HepG2 (cell line): ENCODE measurements around the gene GRIK1. TPM values are rescaled to one million over a fixed set of nuclear protein-coding genes. Genes with fewer than 3 reads are reported as not detected.

Experiments used
- EED ChIP-seq: sonication (generic); formaldehyde crosslinking; IDR thresholded peaks from 2 replicates; pipeline ENCODE4 v1.5.0; 2020; ENCODE audit warnings: mild to moderate bottlenecking, missing genetic modification reagents
- KIAA2018 ChIP-seq: sonication (generic); formaldehyde crosslinking; IDR thresholded peaks from 2 replicates; pipeline ENCODE4 v1.5.0; 2020; ENCODE audit warnings: mild to moderate bottlenecking, missing genetic modification reagents, borderline replicate concordance
- MAF1 ChIP-seq: sonication (generic); formaldehyde crosslinking; IDR thresholded peaks from 2 replicates; pipeline ENCODE4 v1.5.0; 2020; ENCODE audit warnings: missing genetic modification reagents, borderline replicate concordance
- PTBP1 ChIP-seq: fragments of 200-400 bp; formaldehyde crosslinking; IDR thresholded peaks from 2 replicates; pipeline ENCODE4 v1.6.1; 2018; ENCODE audit warnings: low read length, low read depth; ENCODE audit not compliant: poor library complexity, severe bottlenecking
- THYN1 ChIP-seq: sonication (generic); formaldehyde crosslinking; IDR thresholded peaks from 2 replicates; pipeline ENCODE4 v1.8.1; 2023; ENCODE audit warnings: low read depth, mild to moderate bottlenecking, moderate library complexity, missing genetic modification reagents, borderline replicate concordance
- ZBTB7B ChIP-seq: sonication (generic); formaldehyde crosslinking; IDR thresholded peaks from 2 replicates; pipeline ENCODE4 v1.4.0; 2020; ENCODE audit warnings: missing genetic modification reagents
- ZNF672 ChIP-seq: sonication (generic); formaldehyde crosslinking; IDR thresholded peaks from 2 replicates; pipeline ENCODE4 v1.8.1; 2022; ENCODE audit warnings: missing genetic modification reagents
- polyA plus RNA-seq, 8 experiments: library from polyadenylated mRNA; depleted of rRNA in 3 of 8; stranded (reverse) in 7 of 8; unstranded in 1 of 8; fragments of >200 nt; fragmentation: Illumina TruSeq in 4 of 8; extraction: Trizol in 4 of 8; gene quantifications; 2 replicates each; pipeline versions ENCODE4 v1.2.1 to v1.2.3, GENCODE V29; 2011 to 2016; ENCODE audit warnings: low read depth in 4 of 8, missing spikeins in 1 of 8, mixed read lengths in 1 of 8; ENCODE audit not compliant: insufficient read depth in 1 of 8
- total RNA-seq, 5 experiments: library from RNA; depleted of rRNA; stranded (reverse); fragments of >200 nt; fragmentation: Illumina TruSeq; extraction: Trizol; gene quantifications; 2 replicates each; pipeline ENCODE4 v1.2.3, GENCODE V29; 2016; ENCODE audit warnings: low read depth in 1 of 5
- TF ChIP-seq, protein P1 (sequence below): sonication (generic); formaldehyde crosslinking; IDR thresholded peaks from 2 replicates; pipeline ENCODE4 v1.4.0; 2020; ENCODE audit warnings: mild to moderate bottlenecking, missing genetic modification reagents, borderline replicate concordance
- TF ChIP-seq, protein P2 (sequence below): sonication (generic); formaldehyde crosslinking; conservative IDR thresholded peaks from 2 replicates; pipeline ENCODE4 v1.5.0; 2020; ENCODE audit warnings: missing genetic modification reagents

The GRIK1 gene
- total and polyA plus RNA-seq, 2 of the 13 experiments (the other 11 are each of a cell fraction or from before 2014, with no cell fraction given): not detected

GRCh38 chr21:29523646-29524045 is 416.1 kb downstream of the GRIK1 start (continued):
- TF ChIP-seq KIAA2018 (CRISPR knock-in tag) (no peak), PTBP1 (no peak), EED (CRISPR knock-in tag) (no peak), MAF1 (no peak), ZNF672 (CRISPR knock-in tag) (no peak), THYN1 (CRISPR knock-in tag) (no peak), ZBTB7B (CRISPR knock-in tag) (no peak)
- TF ChIP-seq, protein P1, sequence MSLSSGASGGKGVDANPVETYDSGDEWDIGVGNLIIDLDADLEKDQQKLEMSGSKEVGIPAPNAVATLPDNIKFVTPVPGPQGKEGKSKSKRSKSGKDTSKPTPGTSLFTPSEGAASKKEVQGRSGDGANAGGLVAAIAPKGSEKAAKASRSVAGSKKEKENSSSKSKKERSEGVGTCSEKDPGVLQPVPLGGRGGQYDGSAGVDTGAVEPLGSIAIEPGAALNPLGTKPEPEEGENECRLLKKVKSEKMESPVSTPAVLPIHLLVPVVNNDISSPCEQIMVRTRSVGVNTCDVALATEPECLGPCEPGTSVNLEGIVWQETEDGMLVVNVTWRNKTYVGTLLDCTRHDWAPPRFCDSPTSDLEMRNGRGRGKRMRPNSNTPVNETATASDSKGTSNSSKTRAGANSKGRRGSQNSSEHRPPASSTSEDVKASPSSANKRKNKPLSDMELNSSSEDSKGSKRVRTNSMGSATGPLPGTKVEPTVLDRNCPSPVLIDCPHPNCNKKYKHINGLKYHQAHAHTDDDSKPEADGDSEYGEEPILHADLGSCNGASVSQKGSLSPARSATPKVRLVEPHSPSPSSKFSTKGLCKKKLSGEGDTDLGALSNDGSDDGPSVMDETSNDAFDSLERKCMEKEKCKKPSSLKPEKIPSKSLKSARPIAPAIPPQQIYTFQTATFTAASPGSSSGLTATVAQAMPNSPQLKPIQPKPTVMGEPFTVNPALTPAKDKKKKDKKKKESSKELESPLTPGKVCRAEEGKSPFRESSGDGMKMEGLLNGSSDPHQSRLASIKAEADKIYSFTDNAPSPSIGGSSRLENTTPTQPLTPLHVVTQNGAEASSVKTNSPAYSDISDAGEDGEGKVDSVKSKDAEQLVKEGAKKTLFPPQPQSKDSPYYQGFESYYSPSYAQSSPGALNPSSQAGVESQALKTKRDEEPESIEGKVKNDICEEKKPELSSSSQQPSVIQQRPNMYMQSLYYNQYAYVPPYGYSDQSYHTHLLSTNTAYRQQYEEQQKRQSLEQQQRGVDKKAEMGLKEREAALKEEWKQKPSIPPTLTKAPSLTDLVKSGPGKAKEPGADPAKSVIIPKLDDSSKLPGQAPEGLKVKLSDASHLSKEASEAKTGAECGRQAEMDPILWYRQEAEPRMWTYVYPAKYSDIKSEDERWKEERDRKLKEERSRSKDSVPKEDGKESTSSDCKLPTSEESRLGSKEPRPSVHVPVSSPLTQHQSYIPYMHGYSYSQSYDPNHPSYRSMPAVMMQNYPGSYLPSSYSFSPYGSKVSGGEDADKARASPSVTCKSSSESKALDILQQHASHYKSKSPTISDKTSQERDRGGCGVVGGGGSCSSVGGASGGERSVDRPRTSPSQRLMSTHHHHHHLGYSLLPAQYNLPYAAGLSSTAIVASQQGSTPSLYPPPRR (CRISPR knock-in tag): no peak
- TF ChIP-seq, protein P2, sequence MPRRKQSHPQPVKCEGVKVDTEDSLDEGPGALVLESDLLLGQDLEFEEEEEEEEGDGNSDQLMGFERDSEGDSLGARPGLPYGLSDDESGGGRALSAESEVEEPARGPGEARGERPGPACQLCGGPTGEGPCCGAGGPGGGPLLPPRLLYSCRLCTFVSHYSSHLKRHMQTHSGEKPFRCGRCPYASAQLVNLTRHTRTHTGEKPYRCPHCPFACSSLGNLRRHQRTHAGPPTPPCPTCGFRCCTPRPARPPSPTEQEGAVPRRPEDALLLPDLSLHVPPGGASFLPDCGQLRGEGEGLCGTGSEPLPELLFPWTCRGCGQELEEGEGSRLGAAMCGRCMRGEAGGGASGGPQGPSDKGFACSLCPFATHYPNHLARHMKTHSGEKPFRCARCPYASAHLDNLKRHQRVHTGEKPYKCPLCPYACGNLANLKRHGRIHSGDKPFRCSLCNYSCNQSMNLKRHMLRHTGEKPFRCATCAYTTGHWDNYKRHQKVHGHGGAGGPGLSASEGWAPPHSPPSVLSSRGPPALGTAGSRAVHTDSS (CRISPR knock-in tag): no peak
